Measurements from ENCODE around the gene TMEM53.

The TMEM53 gene

DNA sequence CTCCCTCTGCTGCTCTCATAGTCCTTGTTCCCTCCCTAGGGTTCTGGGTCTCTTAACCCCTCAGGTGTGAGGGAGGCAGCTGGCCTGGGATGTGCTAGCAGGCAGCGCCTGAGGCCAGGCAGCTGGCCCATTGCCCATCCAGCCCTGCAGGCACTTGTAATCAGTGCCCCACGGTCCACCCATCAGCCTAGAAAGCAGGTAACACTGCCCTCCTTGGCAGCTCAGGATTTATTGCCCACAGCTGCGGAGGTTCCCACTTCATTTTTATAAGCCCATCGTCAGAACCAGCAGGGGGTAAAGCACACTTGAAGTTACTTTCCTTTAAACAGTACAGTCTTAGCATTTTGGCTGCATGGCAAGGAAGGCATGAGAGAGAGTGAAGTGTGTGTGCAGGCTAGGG, 70.6 kb downstream of the TMEM53 start:
- DNase-seq (ENCODE audit: low spot score), result no peak
